Transverse colon (tissue), 4 donors: ENCODE results near the gene USP37. TPM values are rescaled to one million over a fixed set of nuclear protein-coding genes. Genes with fewer than 3 reads are reported as not detected.

Source experiments
- DNase-seq: peaks from one replicate; pipeline ENCODE4 v3.0.0-alpha.2; 2019
- H3K27ac ChIP-seq, 4 donors: fragments of 200-600 bp; sonication (generic); 2 replicates each; pipeline ENCODE4 v1.5.1; 2016 to 2018; ENCODE audit warnings: inconsistent platforms in 4 of 4
- H3K27me3 ChIP-seq: fragments of 200-600 bp; sonication (generic); 2 replicates; pipeline ENCODE4 v1.5.1; 2017; ENCODE audit warnings: inconsistent platforms
- H3K36me3 ChIP-seq, 4 donors: fragments of 200-600 bp; sonication (generic); 2 replicates each; pipeline ENCODE4 v1.5.1; 2017 to 2019; ENCODE audit warnings: inconsistent platforms in 4 of 4
- H3K4me1 ChIP-seq, 4 donors: fragments of 200-600 bp; sonication (generic); 2 replicates each; pipeline ENCODE4 v1.5.1; 2017 to 2020; ENCODE audit warnings: inconsistent platforms in 4 of 4
- H3K4me3 ChIP-seq, 4 donors: fragments of 200-600 bp; sonication (generic); 1 replicate in 1 of 4; 2 replicates in 3 of 4; pipeline versions ENCODE4 v1.5.1 to v1.6.1; 2017 to 2019; ENCODE audit warnings: inconsistent platforms in 4 of 4
- H3K9me3 ChIP-seq, 2 donors: fragments of 200-600 bp; sonication (generic); 2 replicates each; pipeline ENCODE4 v1.5.1; 2017 to 2019; ENCODE audit warnings: inconsistent platforms in 2 of 2
- EP300 ChIP-seq: sonication (generic); formaldehyde crosslinking; IDR thresholded peaks from one replicate; pipeline ENCODE4 v1.6.1; 2017; ENCODE audit warnings: antibody characterized with exemption, low read depth
- POLR2A ChIP-seq: fragments of 450-650 bp; IDR thresholded peaks from one replicate; pipeline ENCODE4 v1.6.1; 2016; ENCODE audit warnings: antibody characterized with exemption, mild to moderate bottlenecking, moderate library complexity
- POLR2AphosphoS5 ChIP-seq, 3 donors: sonication (generic); formaldehyde crosslinking; IDR thresholded peaks; one replicate each; pipeline ENCODE4 v1.6.1; 2016; ENCODE audit warnings: antibody characterized with exemption in 3 of 3
- WGBS, 2 donors: methylation state at CpG; one replicate each; pipeline ENCODE4 v1.1.5; 2018; ENCODE audit warnings: low coverage in 1 of 2; 5-methylcytosine and 5-hydroxymethylcytosine counted together
- in situ Hi-C, 4 donors: fragments of 200-750 bp; cut with MboI; loops; one replicate each; pipeline versions ENCODE4 v1.15.0 to v1.15.1; 2017; ENCODE audit warnings: low sequenced_read_pairs in 3 of 4, low pct_ligation_motif_present in 1 of 4, low pct_unique_long_range_greater_than_20kb in 1 of 4
- intact Hi-C: fragments of 100-400 bp; cut with DNase I; formaldehyde crosslinking; loops from one replicate; pipeline ENCODE4 v1.15.1; 2023; ENCODE audit warnings: low total_unique reads
- total RNA-seq, 4 donors: library from RNA; depleted of rRNA; stranded (reverse); fragments of >200 nt; gene quantifications; one replicate each; pipeline ENCODE4 v1.1.0, GENCODE V29; 2016
- TF ChIP-seq, protein P1 (sequence below), 5 experiments: fragments of 200-600 bp in 3 of 5; fragments of 450-650 bp in 2 of 5; sonication (generic) in 3 of 5; IDR thresholded peaks; 1 replicate in 2 of 5; 2 replicates in 3 of 5; pipeline ENCODE4 v1.5.1; 2016 to 2017; ENCODE audit warnings: antibody characterized with exemption in 5 of 5, inconsistent platforms in 3 of 5, mild to moderate bottlenecking in 2 of 5, moderate library complexity in 1 of 5

The USP37 gene
- total RNA-seq, 4 donors from 2014 or later, result 1.4 to 15.7 (median 8.1) TPM

DNA sequence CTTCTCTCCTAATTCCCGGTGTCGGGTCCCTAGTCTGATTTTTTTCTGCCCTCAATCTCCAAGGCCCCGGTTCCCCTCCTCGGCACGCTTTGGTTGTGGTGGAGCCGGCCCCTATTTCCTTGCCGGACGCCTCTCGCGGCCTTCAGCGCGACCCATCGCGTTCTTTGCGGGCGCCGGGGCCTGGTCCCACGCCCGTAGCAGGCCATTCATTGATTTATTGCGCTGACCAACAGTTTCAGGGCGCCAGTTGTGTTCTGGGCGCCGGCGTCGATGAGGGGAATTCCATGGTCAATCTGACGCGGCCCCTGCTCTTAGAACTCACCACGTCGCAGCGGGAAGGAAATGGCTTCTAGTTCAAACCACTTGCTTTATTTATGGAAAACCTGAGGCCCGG, 884 bp upstream of the USP37 start:
- H3K27ac ChIP-seq, result peak overlapping the region; percentile 90 to 98 (median 96)
- H3K4me3 ChIP-seq, result peak overlapping the region; percentile 57 to 89 (median 82)
- no peaks in the 10 kb centered on the region for H3K27me3 ChIP-seq
- peaks cover 10 to 34% (median 32%) of the 10 kb centered on the region in 4 donors for H3K4me1 ChIP-seq
- H3K9me3 ChIP-seq, result no peaks in the 10 kb centered on the region
- DNase-seq, result peak; percentile 52
- in situ Hi-C loops, result no loop called here
- WGBS, 2 donors, result 1% methylated on average over 31 of the region's 31 CpGs; no CpG with 5 or more reads in 1 of the 2 donors
- TF ChIP-seq EP300 (no peak), POLR2AphosphoS5 (IDR thresholded peaks at IDR 0.05) (no peak), POLR2A (no peak)
- TF ChIP-seq, protein P1, sequence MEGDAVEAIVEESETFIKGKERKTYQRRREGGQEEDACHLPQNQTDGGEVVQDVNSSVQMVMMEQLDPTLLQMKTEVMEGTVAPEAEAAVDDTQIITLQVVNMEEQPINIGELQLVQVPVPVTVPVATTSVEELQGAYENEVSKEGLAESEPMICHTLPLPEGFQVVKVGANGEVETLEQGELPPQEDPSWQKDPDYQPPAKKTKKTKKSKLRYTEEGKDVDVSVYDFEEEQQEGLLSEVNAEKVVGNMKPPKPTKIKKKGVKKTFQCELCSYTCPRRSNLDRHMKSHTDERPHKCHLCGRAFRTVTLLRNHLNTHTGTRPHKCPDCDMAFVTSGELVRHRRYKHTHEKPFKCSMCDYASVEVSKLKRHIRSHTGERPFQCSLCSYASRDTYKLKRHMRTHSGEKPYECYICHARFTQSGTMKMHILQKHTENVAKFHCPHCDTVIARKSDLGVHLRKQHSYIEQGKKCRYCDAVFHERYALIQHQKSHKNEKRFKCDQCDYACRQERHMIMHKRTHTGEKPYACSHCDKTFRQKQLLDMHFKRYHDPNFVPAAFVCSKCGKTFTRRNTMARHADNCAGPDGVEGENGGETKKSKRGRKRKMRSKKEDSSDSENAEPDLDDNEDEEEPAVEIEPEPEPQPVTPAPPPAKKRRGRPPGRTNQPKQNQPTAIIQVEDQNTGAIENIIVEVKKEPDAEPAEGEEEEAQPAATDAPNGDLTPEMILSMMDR (IDR thresholded peaks at IDR 0.05), result no peak
- H3K36me3 ChIP-seq, result peaks cover 0 to under 1% (median 0%) of the 10 kb centered on the region in 4 donors
- intact Hi-C loops, result no loop called here

DNA sequence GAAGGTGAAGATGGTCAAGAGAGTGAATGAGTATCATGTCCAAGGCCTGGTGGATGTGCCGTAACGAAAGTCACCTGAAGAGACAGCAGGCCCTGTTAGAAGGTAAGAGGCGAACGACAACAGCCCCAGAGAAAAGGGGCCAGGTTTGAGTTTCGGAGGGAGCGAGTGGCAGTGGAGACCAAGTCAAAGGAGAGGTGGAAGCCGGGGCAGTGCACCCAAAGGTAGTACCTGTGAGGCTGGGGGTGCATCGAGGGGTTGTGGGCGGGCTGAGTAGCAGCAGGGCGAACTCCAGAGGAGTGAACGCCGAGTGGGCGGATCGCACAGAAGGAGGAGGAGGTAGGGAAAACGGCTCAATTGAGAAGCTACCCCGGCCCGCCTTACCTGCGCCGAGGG, 358 bp downstream of the USP37 start:
- Histone ChIP-seq H3K4me1 (peaks cover 10 to 34% (median 32%) of the 10 kb centered on the region in 4 donors), H3K9me3 (no peaks in the 10 kb centered on the region), H3K27me3 (no peaks in the 10 kb centered on the region), H3K27ac (peak overlapping the region; percentile 90 to 98 (median 96)), H3K4me3 (peak overlapping the region; percentile 57 to 89 (median 79)), H3K36me3 (no peaks in the 10 kb centered on the region)
- DNase-seq, result no peak
- TF ChIP-seq, protein P1 (IDR thresholded peaks at IDR 0.05), result peak in 1 of 5 experiments; percentile 13
- TF ChIP-seq POLR2A, result no peak
- in situ Hi-C loops, result no loop called here
- intact Hi-C loops, result no loop called here
- 0% methylated on average over 6 to 19 of the region's 19 CpGs for WGBS, 2 donors

DNA sequence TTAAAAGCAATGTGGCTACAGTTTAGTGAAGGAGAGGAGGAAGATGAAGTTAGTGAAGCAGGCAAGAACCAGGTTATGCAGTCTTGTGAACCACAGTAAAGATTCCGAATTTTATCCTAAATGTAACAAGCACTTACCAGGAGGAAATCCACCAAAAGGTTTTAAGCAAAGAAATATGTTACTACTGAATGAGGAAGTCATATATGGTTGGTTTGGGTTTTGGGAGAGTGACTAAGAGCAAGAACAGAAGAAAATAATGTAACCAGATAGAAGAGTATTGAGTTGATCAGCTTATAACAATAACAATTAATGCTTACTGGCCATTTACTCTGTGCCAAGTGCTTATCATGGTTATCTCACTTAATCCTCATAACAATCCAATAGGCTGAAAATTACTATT, 1.9 kb downstream of the USP37 start:
- no peak overlapping the region for H3K27ac ChIP-seq
- in situ Hi-C loops, result no loop called here

DNA sequence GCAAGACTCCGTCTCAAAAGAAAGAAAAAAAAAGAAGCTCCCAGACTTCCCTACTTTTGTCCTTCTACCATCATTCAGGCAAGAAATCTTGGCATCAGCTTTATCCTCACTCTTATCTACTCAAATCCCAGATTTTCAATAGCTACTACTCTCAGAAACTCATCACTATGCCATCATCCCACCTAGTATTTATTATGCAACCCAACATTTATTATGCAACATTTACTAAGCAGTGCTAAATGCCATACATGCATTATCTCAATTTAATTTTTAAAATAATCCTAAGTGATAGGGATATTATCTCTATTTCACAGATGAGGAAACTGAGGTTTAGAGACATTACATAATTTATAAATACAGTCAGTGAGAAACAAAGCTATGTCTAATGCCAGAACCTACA, 4.1 kb downstream of the USP37 start:
- Histone ChIP-seq H3K36me3 (peaks cover 0 to 11% (median 5%) of the 10 kb centered on the region in 4 donors), H3K27me3 (no peaks in the 10 kb centered on the region), H3K4me1 (peaks cover 3 to 13% (median 12%) of the 10 kb centered on the region in 4 donors), H3K4me3 (no peak overlapping the region), H3K9me3 (no peaks in the 10 kb centered on the region), H3K27ac (no peak overlapping the region)
- DNase-seq, result no peak
- 83 to 92% methylated on average over 1 of the region's 1 CpG for WGBS, 2 donors
- TF ChIP-seq POLR2A, result no peak
- TF ChIP-seq, protein P1 (IDR thresholded peaks at IDR 0.05), result no peak
- no peak for TF ChIP-seq POLR2AphosphoS5 (IDR thresholded peaks at IDR 0.05)
- TF ChIP-seq EP300, result no peak
- in situ Hi-C loops, result no loop called here
- intact Hi-C loops, result no loop called here

More for the DNA sequence above, 1.9 kb downstream of the USP37 start:
- TF ChIP-seq, protein P1 (IDR thresholded peaks at IDR 0.05), result no peak
- TF ChIP-seq POLR2A (no peak), POLR2AphosphoS5 (IDR thresholded peaks at IDR 0.05) (no peak), EP300 (no peak)
- Histone ChIP-seq H3K4me1 (peaks cover 10 to 33% (median 31%) of the 10 kb centered on the region in 4 donors), H3K27me3 (no peaks in the 10 kb centered on the region), H3K9me3 (no peaks in the 10 kb centered on the region), H3K36me3 (no peaks in the 10 kb centered on the region), H3K4me3 (no peak overlapping the region)
- DNase-seq, result no peak
- 67 to 94% methylated on average over 1 of the region's 1 CpG for WGBS, 2 donors
- intact Hi-C loops, result no loop called here
